ENCODE results near the gene SMYD3. TPM values are rescaled to one million over a fixed set of nuclear protein-coding genes. Genes with fewer than 3 reads are reported as not detected.
"Not testable (repeated sequence)": the region's sequence is repeated elsewhere in the genome, so short reads cannot be mapped to it uniquely, and the experiment has no call there.

SMYD3 gene
- total and polyA plus RNA-seq, 2 donors (not counting 1 experiment from before 2014, with no cell fraction given), result 69.4 to 83.1 TPM

GRCh38 chr1:245716561-245716960 lies 790.5 kb downstream of the SMYD3 start:
- Histone ChIP-seq H3K79me2 (ENCODE audit: control insufficient read depth, insufficient read depth, low read length) (no peaks in the 10 kb centered on the region), H3K27ac (ENCODE audit: insufficient read depth, low read length) (no peak overlapping the region), H3K4me1 (ENCODE audit: control insufficient read depth, extremely low read depth, insufficient read depth, low read length) (no peaks in the 10 kb centered on the region), H3K9me3 (ENCODE audit: control insufficient read depth, insufficient read depth, low read depth, low read length) (no peaks in the 10 kb centered on the region), H3K27me3 (ENCODE audit: control insufficient read depth, insufficient read depth, low read length) (no peaks in the 10 kb centered on the region), H3K4me3 (replicated peaks in 1 of 4; ENCODE audit: control extremely low read depth in 1 of 4, insufficient read depth in 1 of 4, low read depth in 3 of 4, low read length in 4 of 4) (no peak overlapping the region), H3K4me2 (ENCODE audit: extremely low read depth, insufficient read depth, low read length) (no peak overlapping the region), H4K20me1 (ENCODE audit: control insufficient read depth, extremely low read depth, insufficient read depth, low read length) (no peaks in the 10 kb centered on the region), H3K36me3 (ENCODE audit: control insufficient read depth, insufficient read depth, low read length) (no peaks in the 10 kb centered on the region), H2AFZ (ENCODE audit: low read length) (no peak overlapping the region), H3K9ac (ENCODE audit: insufficient read depth, low read length) (no peak overlapping the region)
- TF ChIP-seq EZH2 (IDR thresholded peaks at IDR 0.05; ENCODE audit: low read length, missing control alignments) (no peak), CTCF (conservative IDR thresholded peaks at IDR 0.05 in 1 of 2, IDR thresholded peaks at IDR 0.05 in 1 of 2; ENCODE audit: low read depth in 1 of 2, low read length in 2 of 2) (no peak)
- no peak for DNase-seq (ENCODE audit: low read depth in 2 of 2)

GRCh38 chr1:245715970-245716369 lies 791.1 kb downstream of the SMYD3 start:
- H3K36me3 ChIP-seq (ENCODE audit: control insufficient read depth, insufficient read depth, low read length), result no peaks in the 10 kb centered on the region
- H3K27me3 ChIP-seq (ENCODE audit: control insufficient read depth, insufficient read depth, low read length), result no peaks in the 10 kb centered on the region
- no peaks in the 10 kb centered on the region for H3K4me1 ChIP-seq (ENCODE audit: control insufficient read depth, extremely low read depth, insufficient read depth, low read length)
- H2AFZ ChIP-seq (ENCODE audit: low read length), result no peak overlapping the region
- peak; percentile 74 to 97 for DNase-seq (ENCODE audit: low read depth in 2 of 2)
- H3K27ac ChIP-seq (ENCODE audit: insufficient read depth, low read length), result no peak overlapping the region
- H3K4me2 ChIP-seq (ENCODE audit: extremely low read depth, insufficient read depth, low read length), result no peak overlapping the region
- no peaks in the 10 kb centered on the region for H4K20me1 ChIP-seq (ENCODE audit: control insufficient read depth, extremely low read depth, insufficient read depth, low read length)
- H3K79me2 ChIP-seq (ENCODE audit: control insufficient read depth, insufficient read depth, low read length), result no peaks in the 10 kb centered on the region
- TF ChIP-seq CTCF (conservative IDR thresholded peaks at IDR 0.05 in 1 of 2, IDR thresholded peaks at IDR 0.05 in 1 of 2; ENCODE audit: low read depth in 1 of 2, low read length in 2 of 2) (no peak), EZH2 (IDR thresholded peaks at IDR 0.05; ENCODE audit: low read length, missing control alignments) (no peak)
- H3K4me3 ChIP-seq (replicated peaks in 1 of 4; ENCODE audit: control extremely low read depth in 1 of 4, insufficient read depth in 1 of 4, low read depth in 3 of 4, low read length in 4 of 4), result no peak overlapping the region
- no peak overlapping the region for H3K9ac ChIP-seq (ENCODE audit: insufficient read depth, low read length)
- H3K9me3 ChIP-seq (ENCODE audit: control insufficient read depth, insufficient read depth, low read depth, low read length), result no peaks in the 10 kb centered on the region

DNA sequence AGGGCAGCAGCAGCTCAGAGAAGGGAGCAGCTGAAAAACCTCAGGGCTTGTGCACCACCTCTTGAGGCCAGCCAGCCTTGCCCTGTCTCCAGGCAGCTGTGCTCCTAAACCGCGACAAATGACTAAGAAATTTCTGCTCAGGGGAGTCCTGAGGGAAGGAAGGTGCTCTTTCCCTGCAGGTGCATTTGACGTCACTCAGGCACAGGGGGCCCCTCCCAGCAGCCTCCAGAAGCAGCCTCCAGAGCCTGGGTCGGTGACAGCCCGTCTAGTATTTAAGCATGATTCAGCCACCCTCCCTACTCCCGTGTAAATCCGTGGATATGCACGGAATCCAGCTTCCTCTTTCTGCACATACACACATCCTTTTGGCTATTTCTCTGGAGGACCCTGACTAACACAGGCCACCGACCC lies 791.8 kb downstream of the SMYD3 start:
- Histone ChIP-seq H3K79me2 (ENCODE audit: control insufficient read depth, insufficient read depth, low read length) (no peaks in the 10 kb centered on the region), H3K4me1 (ENCODE audit: control insufficient read depth, extremely low read depth, insufficient read depth, low read length) (no peaks in the 10 kb centered on the region), H3K27me3 (ENCODE audit: control insufficient read depth, insufficient read depth, low read length) (no peaks in the 10 kb centered on the region), H3K9me3 (ENCODE audit: control insufficient read depth, insufficient read depth, low read depth, low read length) (no peaks in the 10 kb centered on the region), H3K4me2 (ENCODE audit: extremely low read depth, insufficient read depth, low read length) (no peak overlapping the region), H3K4me3 (replicated peaks in 1 of 4; ENCODE audit: control extremely low read depth in 1 of 4, insufficient read depth in 1 of 4, low read depth in 3 of 4, low read length in 4 of 4) (no peak overlapping the region), H3K36me3 (ENCODE audit: control insufficient read depth, insufficient read depth, low read length) (no peaks in the 10 kb centered on the region), H4K20me1 (ENCODE audit: control insufficient read depth, extremely low read depth, insufficient read depth, low read length) (no peaks in the 10 kb centered on the region), H2AFZ (ENCODE audit: low read length) (no peak overlapping the region), H3K9ac (ENCODE audit: insufficient read depth, low read length) (no peak overlapping the region), H3K27ac (ENCODE audit: insufficient read depth, low read length) (no peak overlapping the region)
- TF ChIP-seq CTCF (conservative IDR thresholded peaks at IDR 0.05 in 1 of 2, IDR thresholded peaks at IDR 0.05 in 1 of 2; ENCODE audit: low read depth in 1 of 2, low read length in 2 of 2) (no peak), EZH2 (IDR thresholded peaks at IDR 0.05; ENCODE audit: low read length, missing control alignments) (no peak)
- DNase-seq (ENCODE audit: low read depth in 2 of 2), result peak in 1 of 2 donors; percentile 75

GRCh38 chr1:245714027-245714426 lies 793.1 kb downstream of the SMYD3 start:
- H3K36me3 ChIP-seq (ENCODE audit: control insufficient read depth, insufficient read depth, low read length); H2AFZ ChIP-seq (ENCODE audit: low read length); H3K4me2 ChIP-seq (ENCODE audit: extremely low read depth, insufficient read depth, low read length); H3K4me1 ChIP-seq (ENCODE audit: control insufficient read depth, extremely low read depth, insufficient read depth, low read length); H3K9me3 ChIP-seq (ENCODE audit: control insufficient read depth, insufficient read depth, low read depth, low read length); DNase-seq (ENCODE audit: low read depth in 2 of 2); H4K20me1 ChIP-seq (ENCODE audit: control insufficient read depth, extremely low read depth, insufficient read depth, low read length); H3K27ac ChIP-seq (ENCODE audit: insufficient read depth, low read length); H3K4me3 ChIP-seq (replicated peaks in 1 of 4; ENCODE audit: control extremely low read depth in 1 of 4, insufficient read depth in 1 of 4, low read depth in 3 of 4, low read length in 4 of 4); H3K79me2 ChIP-seq (ENCODE audit: control insufficient read depth, insufficient read depth, low read length); H3K27me3 ChIP-seq (ENCODE audit: control insufficient read depth, insufficient read depth, low read length); H3K9ac ChIP-seq (ENCODE audit: insufficient read depth, low read length): not testable (repeated sequence)
